Measurements from ENCODE around the gene ENPP7. TPM values are rescaled to one million over a fixed set of nuclear protein-coding genes. Genes with fewer than 3 reads are reported as not detected.
A peak's percentile ranks its signal among the peaks of the same experiment; 100 is the strongest.

ENPP7 gene
- total RNA-seq, 1 donor from 2014 or later = not detected

DNA sequence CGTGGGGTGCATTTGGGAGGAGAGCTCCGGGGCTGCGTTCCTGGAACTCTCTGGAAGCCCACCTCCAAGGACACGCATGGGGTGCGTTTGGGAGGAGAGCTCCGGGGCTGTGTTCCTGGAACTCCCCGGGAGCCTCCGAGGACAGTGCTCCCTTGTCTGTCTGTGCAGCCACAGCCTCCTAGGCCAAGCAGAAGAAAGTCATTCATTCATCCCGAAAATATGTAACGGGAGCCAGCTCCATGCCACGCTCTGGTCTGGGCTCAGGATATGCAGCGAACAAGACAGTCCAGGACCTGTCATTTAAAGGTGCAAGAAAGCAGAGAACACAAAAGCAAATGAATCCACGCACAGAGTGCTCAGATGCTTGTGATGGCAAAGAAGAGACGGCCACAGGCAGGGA, 7.9 kb downstream of the ENPP7 start:
- DNase-seq (ENCODE audit: low read depth) (no peak), FAIRE-seq (no peak)
- TF ChIP-seq, protein P1, sequence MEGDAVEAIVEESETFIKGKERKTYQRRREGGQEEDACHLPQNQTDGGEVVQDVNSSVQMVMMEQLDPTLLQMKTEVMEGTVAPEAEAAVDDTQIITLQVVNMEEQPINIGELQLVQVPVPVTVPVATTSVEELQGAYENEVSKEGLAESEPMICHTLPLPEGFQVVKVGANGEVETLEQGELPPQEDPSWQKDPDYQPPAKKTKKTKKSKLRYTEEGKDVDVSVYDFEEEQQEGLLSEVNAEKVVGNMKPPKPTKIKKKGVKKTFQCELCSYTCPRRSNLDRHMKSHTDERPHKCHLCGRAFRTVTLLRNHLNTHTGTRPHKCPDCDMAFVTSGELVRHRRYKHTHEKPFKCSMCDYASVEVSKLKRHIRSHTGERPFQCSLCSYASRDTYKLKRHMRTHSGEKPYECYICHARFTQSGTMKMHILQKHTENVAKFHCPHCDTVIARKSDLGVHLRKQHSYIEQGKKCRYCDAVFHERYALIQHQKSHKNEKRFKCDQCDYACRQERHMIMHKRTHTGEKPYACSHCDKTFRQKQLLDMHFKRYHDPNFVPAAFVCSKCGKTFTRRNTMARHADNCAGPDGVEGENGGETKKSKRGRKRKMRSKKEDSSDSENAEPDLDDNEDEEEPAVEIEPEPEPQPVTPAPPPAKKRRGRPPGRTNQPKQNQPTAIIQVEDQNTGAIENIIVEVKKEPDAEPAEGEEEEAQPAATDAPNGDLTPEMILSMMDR (IDR thresholded peaks at IDR 0.05; ENCODE audit: insufficient read depth, low read length, severe bottlenecking) = no peak
- no peaks in the 10 kb centered on the region for H3K36me3 ChIP-seq (ENCODE audit: control insufficient read depth, insufficient read depth, low read length)
- peaks cover 25% of the 10 kb centered on the region for H3K27me3 ChIP-seq (ENCODE audit: control insufficient read depth, insufficient read depth, low read length)
- no peak overlapping the region for H3K4me3 ChIP-seq (ENCODE audit: low read depth, low read length)

DNA sequence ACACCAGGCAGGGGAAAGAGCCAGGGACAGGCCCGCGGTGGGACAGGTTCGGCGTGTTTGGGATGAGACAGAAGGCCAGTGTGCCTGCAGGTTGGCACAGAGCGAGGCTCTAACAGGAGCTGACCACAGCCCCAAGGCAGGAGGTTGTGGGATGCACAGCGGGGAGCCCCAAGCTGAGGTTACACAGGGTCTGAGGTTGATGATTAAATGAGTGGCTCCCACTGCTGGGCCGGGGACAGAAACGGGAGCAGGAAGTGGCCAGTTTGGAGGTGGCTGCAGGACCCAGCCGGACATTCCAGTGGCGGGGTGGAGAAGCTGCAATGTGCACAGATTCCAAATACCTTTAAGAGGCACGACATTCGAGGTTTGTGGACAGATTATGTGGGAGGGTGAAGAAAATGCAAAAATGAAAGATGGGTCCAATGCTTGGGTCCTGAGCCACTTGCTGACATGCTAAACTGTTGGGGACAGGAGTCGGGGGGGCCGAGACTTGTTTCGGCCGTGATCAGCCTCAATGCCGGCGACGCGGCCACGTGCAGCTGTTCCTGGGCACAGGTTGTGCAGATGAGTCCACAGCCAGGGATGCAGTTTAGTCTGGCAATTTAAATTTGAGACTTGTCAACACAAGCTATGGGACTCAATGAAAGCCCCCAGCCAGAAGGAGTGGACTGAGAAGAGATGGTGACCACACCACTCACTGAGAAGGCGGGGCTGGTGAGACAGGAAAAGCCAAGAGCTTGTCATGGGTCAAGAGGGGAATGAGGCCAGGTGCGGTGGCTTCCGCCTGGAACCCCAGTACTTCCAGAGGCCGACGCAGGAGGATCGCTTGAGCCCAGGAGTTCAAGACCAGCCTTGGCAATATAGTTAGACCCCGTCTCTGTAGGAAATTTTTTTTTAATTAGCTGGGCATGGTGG, 8.7 kb downstream of the ENPP7 start:
- Histone ChIP-seq H3K4me3 (ENCODE audit: low read depth, low read length) (no peak overlapping the region), H3K27me3 (ENCODE audit: control insufficient read depth, insufficient read depth, low read length) (peaks cover 25% of the 10 kb centered on the region), H3K36me3 (ENCODE audit: control insufficient read depth, insufficient read depth, low read length) (no peaks in the 10 kb centered on the region)
- no peak for DNase-seq (ENCODE audit: low read depth)
- no peak for FAIRE-seq
- TF ChIP-seq, protein P1 (IDR thresholded peaks at IDR 0.05; ENCODE audit: insufficient read depth, low read length, severe bottlenecking) = no peak

DNA sequence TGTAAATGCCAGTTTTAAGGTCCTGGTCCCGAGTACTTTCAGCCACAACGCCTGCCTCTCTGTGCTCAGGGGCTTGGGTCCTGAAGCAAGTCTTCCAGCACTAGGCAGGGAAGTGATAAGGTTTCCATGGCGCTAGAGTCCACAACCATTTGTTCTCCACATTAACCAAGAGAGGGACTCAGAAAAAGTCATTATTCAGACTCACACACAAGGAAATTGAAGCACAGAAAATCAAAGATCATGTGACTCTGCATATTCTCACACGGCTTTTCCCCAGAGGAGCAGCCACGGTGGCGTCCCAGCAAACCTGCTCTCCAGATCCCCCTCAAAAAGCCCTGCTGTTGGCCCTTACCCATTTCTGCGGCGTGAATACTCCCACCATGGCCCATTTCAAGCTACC, 9.7 kb downstream of the ENPP7 start:
- no peak for FAIRE-seq
- Histone ChIP-seq H3K4me3 (ENCODE audit: low read depth, low read length) (no peak overlapping the region), H3K36me3 (ENCODE audit: control insufficient read depth, insufficient read depth, low read length) (no peaks in the 10 kb centered on the region), H3K27me3 (ENCODE audit: control insufficient read depth, insufficient read depth, low read length) (peaks cover 27% of the 10 kb centered on the region)
- TF ChIP-seq, protein P1 (IDR thresholded peaks at IDR 0.05; ENCODE audit: insufficient read depth, low read length, severe bottlenecking) = no peak
- no peak for DNase-seq (ENCODE audit: low read depth)

DNA sequence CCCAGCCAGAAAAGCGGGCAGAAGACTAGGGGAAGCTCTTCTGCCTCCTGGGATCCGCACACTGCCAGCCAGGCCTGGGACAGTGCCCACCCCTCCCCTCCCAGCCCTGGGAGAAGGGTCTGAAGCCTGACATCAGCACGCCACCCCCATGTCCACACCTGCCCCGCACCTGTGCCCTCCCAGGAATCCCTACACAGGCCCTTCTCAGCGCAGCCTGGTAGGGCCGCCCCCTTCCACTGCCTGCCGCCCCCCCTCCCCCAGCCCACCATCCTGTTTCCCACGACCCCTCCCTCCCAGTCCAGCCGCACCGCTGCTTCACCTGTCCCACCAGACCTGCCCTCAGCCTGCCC, 10.6 kb downstream of the ENPP7 start:
- Histone ChIP-seq H3K36me3 (ENCODE audit: control insufficient read depth, insufficient read depth, low read length) (no peaks in the 10 kb centered on the region), H3K27me3 (ENCODE audit: control insufficient read depth, insufficient read depth, low read length) (peaks cover 29% of the 10 kb centered on the region), H3K4me3 (ENCODE audit: low read depth, low read length) (no peak overlapping the region)
- DNase-seq (ENCODE audit: low read depth) (no peak), FAIRE-seq (no peak)
- TF ChIP-seq, protein P1 (IDR thresholded peaks at IDR 0.05; ENCODE audit: insufficient read depth, low read length, severe bottlenecking) = no peak

DNA sequence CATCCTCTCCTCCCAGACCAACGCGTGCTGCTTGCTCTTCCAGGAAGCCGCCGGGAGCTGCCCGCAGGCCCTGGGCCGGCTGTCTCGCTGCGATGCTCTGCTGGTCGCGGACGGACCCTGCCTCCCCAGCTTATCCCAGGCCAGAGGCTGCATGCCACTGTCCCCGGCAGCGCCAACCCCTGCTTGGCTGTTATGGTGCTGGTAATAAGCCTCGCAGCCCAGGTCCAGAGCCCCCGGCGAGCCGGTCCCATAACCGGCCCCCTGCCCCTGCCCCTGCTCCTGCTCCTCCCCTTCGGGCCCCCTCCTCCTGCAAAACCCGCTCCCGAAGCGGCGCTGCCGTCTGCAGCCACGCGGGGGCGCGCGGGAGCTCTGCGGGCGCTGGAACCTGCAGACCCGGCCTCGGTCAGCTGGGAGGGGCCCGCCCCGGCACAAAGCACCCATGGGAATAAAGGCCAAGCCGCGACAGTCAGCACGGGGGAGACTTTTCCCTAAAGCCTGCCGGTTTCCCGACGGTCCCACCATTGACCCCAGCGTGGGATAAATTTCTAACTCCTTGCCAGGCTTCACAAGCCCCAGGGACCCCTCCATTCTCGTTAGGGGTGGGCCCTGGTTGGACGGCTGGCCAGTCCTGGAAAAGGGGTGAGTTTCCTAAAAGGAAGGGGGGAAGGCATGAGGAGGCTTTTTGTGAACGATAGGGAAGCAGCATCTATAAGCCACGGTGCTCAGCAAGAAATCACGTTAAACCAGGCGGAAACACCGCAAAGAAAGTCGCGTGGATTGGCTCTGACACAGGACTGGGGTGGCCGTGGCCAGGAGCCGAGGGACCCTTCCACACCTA, 11.2 kb downstream of the ENPP7 start:
- TF ChIP-seq, protein P1 (IDR thresholded peaks at IDR 0.05; ENCODE audit: insufficient read depth, low read length, severe bottlenecking) = peak; percentile 88
- peaks cover 35% of the 10 kb centered on the region for H3K27me3 ChIP-seq (ENCODE audit: control insufficient read depth, insufficient read depth, low read length)
- no peaks in the 10 kb centered on the region for H3K36me3 ChIP-seq (ENCODE audit: control insufficient read depth, insufficient read depth, low read length)
- FAIRE-seq (no peak), DNase-seq (ENCODE audit: low read depth) (peak; percentile 27)
- H3K4me3 ChIP-seq (ENCODE audit: low read depth, low read length) = no peak overlapping the region

Measured in bronchial epithelial cell (primary cell).